HG03558 (cell line): ENCODE data around the gene KIF17.

Experiments
- ATAC-seq: cut with Tn5 transposase; IDR thresholded peaks from one replicate; pipeline ENCODE4 v1.9.1; 2021; ENCODE audit warnings: moderate number of reproducible peaks; ENCODE audit not compliant: unreplicated experiment; ENCODE audit errors: extremely low read depth

Gene KIF17

GRCh38 chr1:20633190-20634064, 84.4 kb downstream of the KIF17 start, which contains the start of gene PINK1:
Gene PINK1 (plus strand): TSS chr1:20633458. CDS start chr1:20633549, 91 bp downstream.
- no peak for ATAC-seq

- no peak for ATAC-seq
These were observed 85.4 kb downstream of the KIF17 start for GRCh38 chr1:20632386-20632785.

- ATAC-seq: no peak
These were observed 87.1 kb downstream of the KIF17 start for GRCh38 chr1:20630729-20631128.

DNA sequence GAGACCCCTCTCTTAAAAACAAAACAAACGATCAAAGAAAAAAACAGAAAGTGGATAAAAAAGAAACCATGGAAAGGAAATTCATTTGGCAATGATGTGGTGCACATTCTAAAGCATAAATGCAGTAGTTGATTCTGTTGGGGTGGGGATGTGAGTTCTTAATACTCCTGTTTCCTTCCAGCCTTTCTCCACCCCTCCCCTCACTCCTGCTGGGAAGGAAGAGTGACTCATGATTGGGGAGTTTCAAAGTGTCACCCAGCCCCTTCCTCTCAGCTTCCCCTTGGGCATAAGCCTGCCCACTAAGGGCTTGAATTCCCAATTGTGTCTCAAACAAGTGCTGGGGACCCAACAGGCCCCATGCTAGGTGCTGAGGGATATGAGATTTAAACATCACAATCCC, 91.3 kb downstream of the KIF17 start:
- no peak for ATAC-seq

DNA sequence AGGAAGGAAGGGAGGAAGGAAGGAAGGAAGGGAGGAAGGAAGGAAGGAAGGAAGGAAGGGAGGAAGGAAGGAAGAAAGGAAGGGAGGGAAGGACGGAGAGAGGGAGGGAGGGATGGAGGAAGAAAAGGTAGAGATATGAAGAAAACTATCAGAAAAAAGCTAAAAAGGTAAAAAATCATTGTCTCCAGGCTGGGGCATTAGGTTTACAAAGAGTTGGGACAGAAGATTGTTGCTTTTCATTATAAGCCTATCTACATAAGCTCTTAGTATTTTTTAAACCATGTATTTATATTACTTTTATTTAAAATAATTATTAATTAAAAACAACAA, 91.7 kb downstream of the KIF17 start:
- ATAC-seq: no peak

GRCh38 chr1:20625176-20626097, 92.4 kb downstream of the KIF17 start:
- no peak for ATAC-seq

GRCh38 chr1:20624709-20625108, 93.1 kb downstream of the KIF17 start:
- ATAC-seq: no peak

DNA sequence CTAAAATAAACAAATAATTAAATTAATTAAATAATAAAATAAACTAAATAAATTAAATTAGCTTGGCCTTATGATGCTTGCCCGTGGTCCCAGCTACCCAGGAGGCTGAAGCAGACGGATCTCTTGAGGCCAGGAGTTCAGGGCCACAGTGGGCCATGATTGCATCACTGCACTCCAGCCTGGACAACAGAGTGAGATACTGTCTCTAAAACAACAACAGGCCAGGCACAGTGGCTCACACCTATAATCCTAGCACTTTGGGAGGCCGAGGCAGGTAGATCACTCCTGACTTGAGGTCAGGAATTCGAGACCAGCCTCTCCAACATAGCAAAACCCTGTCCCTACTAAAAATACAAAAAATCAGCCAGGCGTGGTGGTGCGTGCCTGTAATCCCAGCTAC, 96.8 kb downstream of the KIF17 start:
- no peak for ATAC-seq

DNA sequence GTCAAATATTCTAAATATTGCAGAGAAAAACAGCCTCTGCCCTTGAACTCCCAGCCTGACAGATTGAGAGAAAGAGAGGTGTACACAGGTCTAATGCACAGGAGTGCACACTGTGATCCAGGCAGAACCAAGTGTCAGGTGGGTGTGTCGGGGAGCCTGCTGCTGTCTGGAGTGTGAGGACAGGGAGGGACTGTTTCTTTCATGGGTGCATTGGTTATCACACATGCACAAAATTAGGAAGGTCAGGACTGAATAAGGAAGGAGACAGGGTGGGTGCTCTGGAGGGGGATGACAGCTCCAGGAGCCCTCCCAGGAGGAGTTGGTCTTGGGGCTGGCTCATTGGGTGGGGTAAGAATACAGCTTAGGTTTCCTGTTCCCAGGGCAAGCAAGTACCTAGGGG, 97.8 kb downstream of the KIF17 start:
- no peak for ATAC-seq

GRCh38 chr1:20618550-20618949, 99.3 kb downstream of the KIF17 start:
- no peak for ATAC-seq

GRCh38 chr1:20616847-20617487, 100.8 kb downstream of the KIF17 start:
- no peak for ATAC-seq

- no peak for ATAC-seq
These were observed 101.6 kb downstream of the KIF17 start for GRCh38 chr1:20615946-20616846.

GRCh38 chr1:20614131-20614579, 103.7 kb downstream of the KIF17 start:
- no peak for ATAC-seq
